A673 (cell line): Measurements from ENCODE around the gene EML6. TPM values are rescaled to one million over a fixed set of nuclear protein-coding genes. Genes with fewer than 3 reads are reported as not detected.

Experiments
- BruUV-seq: library from RNA; stranded (reverse); fragments of 400-500 nt; replicated peaks from 2 replicates; lab custom pipeline; 2021; lab: Mats Ljungman, UMichigan
- CTCF ChIA-PET: fragments of 300-600 bp; sonication (Branson Sonifier 250); formaldehyde crosslinking; loops from one replicate; lab custom pipeline; 2022; ENCODE audit warnings: antibody characterized with exemption; lab: Charles Lee
- POLR2A ChIA-PET: fragments of 300-600 bp; sonication (Branson Sonifier 250); formaldehyde crosslinking; loops from one replicate; lab custom pipeline; 2022; ENCODE audit warnings: antibody characterized with exemption; ENCODE audit not compliant: low non-redundant PET; lab: Charles Lee
- DNase-seq: peaks from one replicate; pipeline ENCODE4 v3.0.0-alpha.2; 2015; ENCODE audit warnings: low spot score
- H3K27ac ChIP-seq: fragments of 200-600 bp; sonication (generic); 2 replicates; pipeline ENCODE4 v1.5.1; 2016; ENCODE audit warnings: mixed run types, low read depth, mild to moderate bottlenecking, mixed read lengths, antibody characterized with exemption, low read length; ENCODE audit not compliant: poor library complexity, severe bottlenecking
- H3K27me3 ChIP-seq: fragments of 200-600 bp; sonication (generic); replicated peaks from 2 replicates; pipeline ENCODE4 v1.6.1; 2017; ENCODE audit warnings: mixed run types, low read depth, mild to moderate bottlenecking, mixed read lengths, antibody characterized with exemption, low read length; ENCODE audit not compliant: insufficient read depth, poor library complexity
- H3K36me3 ChIP-seq: fragments of 200-600 bp; sonication (generic); 2 replicates; pipeline ENCODE4 v1.6.1; 2016; ENCODE audit warnings: mixed run types, mild to moderate bottlenecking, mixed read lengths, antibody characterized with exemption, low read length; ENCODE audit not compliant: insufficient read depth, poor library complexity, severe bottlenecking
- H3K4me1 ChIP-seq: fragments of 200-600 bp; sonication (generic); 2 replicates; pipeline ENCODE4 v1.6.1; 2017; ENCODE audit warnings: mixed run types, mild to moderate bottlenecking, mixed read lengths, antibody characterized with exemption, low read length; ENCODE audit not compliant: insufficient read depth, poor library complexity, severe bottlenecking
- H3K4me3 ChIP-seq: fragments of 200-600 bp; sonication (generic); 2 replicates; pipeline ENCODE4 v1.5.1; 2016; ENCODE audit warnings: low read depth, mixed run types, mild to moderate bottlenecking, mixed read lengths, low read length; ENCODE audit not compliant: poor library complexity, severe bottlenecking
- H3K9me3 ChIP-seq: fragments of 200-600 bp; sonication (generic); 2 replicates; pipeline ENCODE4 v1.6.1; 2016; ENCODE audit warnings: mixed run types, low read depth, mild to moderate bottlenecking, mixed read lengths, antibody characterized with exemption, low read length; ENCODE audit not compliant: poor library complexity, severe bottlenecking
- CTCF ChIP-seq: fragments of 300-800, 200-600 bp; sonication (generic); conservative IDR thresholded peaks from 2 replicates; pipeline ENCODE4 v1.5.1; 2017; ENCODE audit warnings: low read depth, mild to moderate bottlenecking, antibody characterized with exemption, low read length, moderate library complexity, mixed read lengths
- EZH2 ChIP-seq: fragments of 200-600 bp; sonication (generic); IDR thresholded peaks from 2 replicates; pipeline ENCODE4 v1.6.1; 2017; ENCODE audit warnings: borderline replicate concordance, low read depth, mild to moderate bottlenecking, mixed read lengths, antibody characterized with exemption, low read length; ENCODE audit not compliant: poor library complexity, severe bottlenecking
- intact Hi-C: fragments of 100-400 bp; cut with micrococcal nuclease; formaldehyde crosslinking; loops from one replicate; pipeline ENCODE4 v1.10.0; 2022; ENCODE audit not compliant: unreplicated experiment
- total RNA-seq: library from RNA; stranded (reverse); gene quantifications from 2 replicates; pipeline ENCODE4 v1.2.3, GENCODE V29; 2021

The EML6 gene
- total RNA-seq, 1 experiment from 2014 or later, result 1.9 TPM

DNA sequence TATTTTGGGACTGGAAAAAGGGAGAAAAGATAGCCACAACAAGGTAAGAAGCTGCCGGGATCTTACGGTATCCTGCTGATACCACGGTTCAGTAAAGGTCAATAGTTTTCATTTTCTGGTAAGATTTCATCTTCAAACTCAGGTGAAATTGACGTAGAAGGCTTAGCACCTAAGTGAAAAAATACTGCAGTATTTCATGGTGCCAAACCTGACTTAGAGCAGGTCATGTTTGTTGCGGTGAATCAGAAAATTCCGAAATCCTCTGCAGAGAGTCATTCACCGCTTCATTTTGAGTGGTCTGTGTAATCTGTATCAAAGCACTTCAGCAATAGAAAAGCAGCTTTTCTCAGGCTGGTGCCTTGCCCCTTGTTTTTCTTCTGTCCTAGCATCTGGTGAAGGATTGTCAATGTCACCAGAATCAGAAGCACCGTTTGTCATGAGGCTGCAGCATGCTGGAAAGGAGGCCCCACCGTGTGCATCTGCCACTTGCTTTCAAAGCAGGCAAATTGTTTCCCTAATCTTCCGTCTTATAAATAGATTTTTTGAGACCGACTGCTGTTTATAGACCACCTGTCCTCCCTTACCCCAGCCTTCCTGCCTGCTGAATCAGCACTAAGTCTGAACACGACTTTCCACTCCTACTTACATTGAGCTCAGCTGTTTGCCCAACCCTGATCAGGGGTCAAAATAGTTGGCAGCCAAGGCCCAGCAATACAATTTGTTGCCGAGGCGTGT lies 156.3 kb downstream of the EML6 start:
- intact Hi-C loops, result no loop called here
- no peaks in the 10 kb centered on the region for H3K36me3 ChIP-seq
- POLR2A ChIA-PET, result no interaction called here
- no TSS peak for BruUV-seq
- H3K27me3 ChIP-seq, result no peaks in the 10 kb centered on the region
- H3K4me3 ChIP-seq, result no peak overlapping the region
- TF ChIP-seq EZH2, result no peak
- no peak for TF ChIP-seq CTCF
- H3K27ac ChIP-seq, result no peak overlapping the region
- no peak for DNase-seq
- H3K9me3 ChIP-seq, result no peaks in the 10 kb centered on the region
- CTCF ChIA-PET, result no interaction called here
- H3K4me1 ChIP-seq, result no peaks in the 10 kb centered on the region

DNA sequence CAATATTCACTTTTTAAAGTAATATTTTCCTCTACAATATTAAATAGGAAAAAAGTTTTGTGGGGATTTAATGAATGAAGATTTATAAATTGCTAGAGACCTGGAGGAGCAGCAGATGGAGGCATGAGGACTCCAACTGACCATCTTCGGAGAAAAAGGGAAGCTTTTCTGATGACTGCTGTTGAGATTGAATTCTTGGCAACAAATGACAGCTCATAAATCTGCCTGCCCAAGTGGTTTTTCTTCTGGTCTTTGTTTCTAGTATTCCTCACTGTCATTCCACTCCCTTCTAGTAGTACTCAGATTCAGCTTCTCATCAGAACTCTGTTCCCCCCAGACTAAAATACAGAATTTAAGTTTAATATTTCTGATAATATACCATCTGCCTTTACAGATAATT lies 157.0 kb downstream of the EML6 start:
- BruUV-seq, result no TSS peak
- DNase-seq, result no peak
- CTCF ChIA-PET, result no interaction called here
- H3K27ac ChIP-seq, result no peak overlapping the region
- H3K4me1 ChIP-seq, result no peaks in the 10 kb centered on the region
- no peak overlapping the region for H3K4me3 ChIP-seq
- H3K9me3 ChIP-seq, result no peaks in the 10 kb centered on the region
- no peaks in the 10 kb centered on the region for H3K36me3 ChIP-seq
- intact Hi-C loops, result no loop called here
- TF ChIP-seq EZH2 (no peak), CTCF (no peak)
- H3K27me3 ChIP-seq, result no peaks in the 10 kb centered on the region
- POLR2A ChIA-PET, result no interaction called here

GRCh38 chr2:54881759-54882158 lies 158.3 kb downstream of the EML6 start:
- CTCF ChIA-PET, result no interaction called here
- Histone ChIP-seq H3K9me3 (no peaks in the 10 kb centered on the region), H3K4me1 (no peaks in the 10 kb centered on the region), H3K27me3 (no peaks in the 10 kb centered on the region), H3K27ac (no peak overlapping the region), H3K36me3 (no peaks in the 10 kb centered on the region), H3K4me3 (no peak overlapping the region)
- no peak for DNase-seq
- no TSS peak for BruUV-seq
- POLR2A ChIA-PET, result no interaction called here
- TF ChIP-seq CTCF (no peak), EZH2 (no peak)
- intact Hi-C loops, result no loop called here
